K562 (cell line): ENCODE data around the gene ZNF83. TPM values are rescaled to one million over a fixed set of nuclear protein-coding genes. Genes with fewer than 3 reads are reported as not detected.

Experiments
- ATF1 ChIP-seq, 2 experiments: fragments of 450-650 bp in 1 of 2; IDR thresholded peaks; 2 replicates each; pipeline ENCODE4 v1.6.1; 2016; ENCODE audit warnings: missing compliant biosample characterization in 1 of 2, missing genetic modification characterization in 1 of 2
- CXXC5 ChIP-seq: fragments of 250-450 bp; sonication (Bioruptor Pico); IDR thresholded peaks from 2 replicates; pipeline ENCODE4 v1.8.0; 2022; ENCODE audit warnings: inconsistent platforms, mild to moderate bottlenecking, moderate library complexity
- GATA2 ChIP-seq: sonication (generic); formaldehyde crosslinking; IDR thresholded peaks from 2 replicates; pipeline ENCODE4 v1.4.0; 2020; ENCODE audit warnings: mild to moderate bottlenecking, missing genetic modification reagents
- GTF2A2 ChIP-seq: IDR thresholded peaks from 2 replicates; pipeline ENCODE4 v1.6.1; 2016; ENCODE audit warnings: mild to moderate bottlenecking, missing genetic modification characterization, missing compliant biosample characterization
- HCFC1 ChIP-seq: IDR thresholded peaks from 2 replicates; pipeline ENCODE4 v1.6.1; 2012; ENCODE audit warnings: low read depth, low read length, improper control_type of control experiment
- HNRNPUL1 ChIP-seq: fragments of 200-400 bp; formaldehyde crosslinking; IDR thresholded peaks from 2 replicates; pipeline ENCODE4 v1.6.1; 2017; ENCODE audit warnings: low read length
- MEF2D ChIP-seq: conservative IDR thresholded peaks from 2 replicates; pipeline ENCODE4 v1.6.1; 2016; ENCODE audit warnings: low read depth, missing genetic modification characterization, missing compliant biosample characterization
- NONO ChIP-seq, 2 experiments: fragments of 200-400 bp in 1 of 2; fragments of 450-650 bp in 1 of 2; formaldehyde crosslinking in 1 of 2; IDR thresholded peaks; 2 replicates each; pipeline ENCODE4 v1.6.1; 2017; ENCODE audit warnings: low read depth in 2 of 2, mild to moderate bottlenecking in 2 of 2, moderate library complexity in 2 of 2, low read length in 1 of 2
- PHTF2 ChIP-seq: fragments of 250-450 bp; sonication (Bioruptor Pico); IDR thresholded peaks from 2 replicates; pipeline ENCODE4 v1.5.0; 2021; ENCODE audit warnings: mild to moderate bottlenecking
- SLC30A9 ChIP-seq: fragments of 250-450 bp; sonication (Bioruptor Pico); IDR thresholded peaks from 2 replicates; pipeline ENCODE4 v1.8.0; 2022; ENCODE audit warnings: mild to moderate bottlenecking, moderate library complexity
- STAG1 ChIP-seq: sonication (generic); formaldehyde crosslinking; IDR thresholded peaks from 2 replicates; pipeline ENCODE4 v1.5.0; 2020; ENCODE audit warnings: missing genetic modification reagents, borderline replicate concordance
- TBP ChIP-seq: optimal IDR thresholded peaks from 2 replicates; pipeline ENCODE3; 2011; ENCODE audit warnings: low read depth, low read length, improper control_type of control experiment
- TCF7L2 ChIP-seq: fragments of 150-350 bp; IDR thresholded peaks from 2 replicates; pipeline ENCODE4 v1.6.1; 2016; ENCODE audit warnings: low read depth, mild to moderate bottlenecking, low read length, moderate library complexity
- YBX1 ChIP-seq: fragments of 450-650 bp; IDR thresholded peaks from 2 replicates; pipeline ENCODE4 v1.7.1; 2016; ENCODE audit warnings: mild to moderate bottlenecking
- ZMIZ1 ChIP-seq, 2 experiments: fragments of 150-350 bp in 1 of 2; IDR thresholded peaks; 2 replicates each; pipeline ENCODE4 v1.6.1; 2012 to 2016; ENCODE audit warnings: low read depth in 2 of 2, low read length in 2 of 2, mild to moderate bottlenecking in 1 of 2, moderate library complexity in 1 of 2
- ZNF121 ChIP-seq: sonication (generic); formaldehyde crosslinking; conservative IDR thresholded peaks from 2 replicates; pipeline ENCODE4 v1.8.0; 2022; ENCODE audit warnings: missing genetic modification reagents
- ZNF165 ChIP-seq: fragments of 250-450 bp; sonication (Bioruptor Pico); IDR thresholded peaks from 2 replicates; pipeline ENCODE4 v1.4.0; 2020; ENCODE audit warnings: borderline replicate concordance
- ZNF324 ChIP-seq: fragments of 250-450 bp; sonication (Bioruptor Pico); IDR thresholded peaks from 2 replicates; pipeline ENCODE4 v1.4.0; 2020; ENCODE audit warnings: mild to moderate bottlenecking
- ZNF696 ChIP-seq: fragments of 250-450 bp; sonication (Bioruptor Pico); conservative IDR thresholded peaks from 2 replicates; pipeline ENCODE4 v1.4.0; 2020; ENCODE audit warnings: mild to moderate bottlenecking, moderate library complexity
- ZNF699 ChIP-seq: fragments of 250-450 bp; sonication (Bioruptor Pico); IDR thresholded peaks from 2 replicates; pipeline ENCODE4 v1.8.0; 2021; ENCODE audit warnings: mild to moderate bottlenecking, moderate library complexity; ENCODE audit not compliant: insufficient replicate concordance
- polyA plus RNA-seq, 8 experiments: library from polyadenylated mRNA; depleted of rRNA in 4 of 8; stranded (reverse) in 5 of 8; unstranded in 3 of 8; fragments of >200 nt; fragmentation: Nextera tagmentation in 2 of 8; fragmentation: Illumina TruSeq in 1 of 8; extraction: Ambion mirVana in 2 of 8; extraction: Trizol in 1 of 8; gene quantifications; 2 replicates each; pipeline versions ENCODE4 v1.2.1 to v1.2.3, GENCODE V29; 2011 to 2014; ENCODE audit warnings: inconsistent platforms in 1 of 8, missing spikeins in 1 of 8
- total RNA-seq, 7 experiments: library from RNA; depleted of rRNA in 6 of 7; stranded (reverse); fragments of >200 nt in 6 of 7; fragmentation: Illumina TruSeq in 2 of 7; extraction: Trizol in 2 of 7; gene quantifications; 2 replicates each; pipeline versions ENCODE4 v1.2.1 to v1.2.3, GENCODE V29; 2011 to 2021; ENCODE audit warnings: low replicate concordance in 1 of 7
- TF ChIP-seq, protein P1 (sequence below), 2 experiments: fragments of 450-650 bp in 1 of 2; sonication (generic) in 1 of 2; formaldehyde crosslinking in 1 of 2; IDR thresholded peaks in 1 of 2; conservative IDR thresholded peaks in 1 of 2; 2 replicates each; pipeline versions ENCODE4 v1.6.1 to v1.8.1; 2016 to 2023; ENCODE audit warnings: mild to moderate bottlenecking in 2 of 2, moderate library complexity in 2 of 2, inconsistent platforms in 1 of 2, missing genetic modification reagents in 1 of 2
- TF ChIP-seq, protein P2 (sequence below): fragments of 250-450 bp; sonication (Bioruptor Pico); IDR thresholded peaks from 2 replicates; pipeline ENCODE4 v1.5.0; 2021

ZNF83 gene
- total and polyA plus RNA-seq, 9 of the 15 experiments (the other 6 are each of a cell fraction or from before 2014, with no cell fraction given): 18.6 to 74.3 (median 51.9) TPM

DNA sequence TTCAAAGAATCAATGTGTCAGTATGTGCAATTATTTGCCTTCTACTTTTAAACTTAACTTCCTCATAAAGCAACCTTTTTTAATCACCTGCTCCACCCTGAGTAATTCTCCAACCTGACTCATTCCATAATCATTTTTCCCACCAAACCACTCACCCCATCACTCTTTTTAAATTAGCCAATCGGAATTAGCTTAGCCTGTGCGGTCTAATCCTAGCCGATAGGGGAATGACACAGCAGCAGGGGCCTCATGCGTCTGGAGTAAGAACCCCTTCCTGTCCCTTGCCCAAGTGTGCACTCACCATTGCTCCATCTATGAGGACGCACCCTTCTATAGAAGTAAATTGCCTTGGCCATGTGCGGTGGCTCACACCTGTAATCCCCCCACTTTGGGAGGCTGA lies 27.4 kb upstream of the ZNF83 start (continued):
- no peak for TF ChIP-seq ZNF324 (CRISPR knock-in tag)
- TF ChIP-seq, protein P1, sequence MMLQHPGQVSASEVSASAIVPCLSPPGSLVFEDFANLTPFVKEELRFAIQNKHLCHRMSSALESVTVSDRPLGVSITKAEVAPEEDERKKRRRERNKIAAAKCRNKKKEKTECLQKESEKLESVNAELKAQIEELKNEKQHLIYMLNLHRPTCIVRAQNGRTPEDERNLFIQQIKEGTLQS (IDR thresholded peaks at IDR 0.05): peak; percentile 54
- TF ChIP-seq, protein P1 (CRISPR knock-in tag; conservative IDR thresholded peaks at IDR 0.05): no peak
- no peak for TF ChIP-seq ATF1 (CRISPR knock-in tag; IDR thresholded peaks at IDR 0.05)
- TF ChIP-seq ATF1 (tag; IDR thresholded peaks at IDR 0.05): peak; percentile 23; the same call in 1 of the 2 replicates
- no peak for TF ChIP-seq PHTF2 (CRISPR knock-in tag)
- TF ChIP-seq ZNF696 (CRISPR knock-in tag): no peak
- no peak for TF ChIP-seq ZNF121 (CRISPR knock-in tag)
- TF ChIP-seq CXXC5 (CRISPR knock-in tag): peak; percentile 53
- no peak for TF ChIP-seq TCF7L2
- no peak for TF ChIP-seq GTF2A2 (tag)
- TF ChIP-seq TBP: no peak
- TF ChIP-seq NONO (IDR thresholded peaks at IDR 0.05; ENCODE audit: low read depth in 2 of 2, low read length in 1 of 2): no peak
- TF ChIP-seq HNRNPUL1: no peak
- TF ChIP-seq STAG1 (CRISPR knock-in tag): no peak
- TF ChIP-seq ZNF165 (CRISPR knock-in tag): no peak
- no peak for TF ChIP-seq MEF2D (tag)
- TF ChIP-seq YBX1: no peak
- TF ChIP-seq HCFC1: no peak
- no peak for TF ChIP-seq SLC30A9
- TF ChIP-seq ZNF699 (CRISPR knock-in tag): no peak
- TF ChIP-seq ZMIZ1 (IDR thresholded peaks at IDR 0.05; ENCODE audit: low read depth in 2 of 2, low read length in 2 of 2): no peak
- TF ChIP-seq, protein P2, sequence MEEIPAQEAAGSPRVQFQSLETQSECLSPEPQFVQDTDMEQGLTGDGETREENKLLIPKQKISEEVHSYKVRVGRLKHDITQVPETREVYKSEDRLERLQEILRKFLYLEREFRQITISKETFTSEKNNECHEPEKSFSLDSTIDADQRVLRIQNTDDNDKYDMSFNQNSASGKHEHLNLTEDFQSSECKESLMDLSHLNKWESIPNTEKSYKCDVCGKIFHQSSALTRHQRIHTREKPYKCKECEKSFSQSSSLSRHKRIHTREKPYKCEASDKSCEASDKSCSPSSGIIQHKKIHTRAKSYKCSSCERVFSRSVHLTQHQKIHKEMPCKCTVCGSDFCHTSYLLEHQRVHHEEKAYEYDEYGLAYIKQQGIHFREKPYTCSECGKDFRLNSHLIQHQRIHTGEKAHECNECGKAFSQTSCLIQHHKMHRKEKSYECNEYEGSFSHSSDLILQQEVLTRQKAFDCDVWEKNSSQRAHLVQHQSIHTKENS: no peak
- TF ChIP-seq GATA2 (CRISPR knock-in tag): no peak
